ENCODE measurements around the gene YOD1.
"Not testable (repeated sequence)": the region's sequence is repeated elsewhere in the genome, so short reads cannot be mapped to it uniquely, and the experiment has no call there.

The YOD1 gene

GRCh38 chr1:207048041-207048440 is 3.0 kb downstream of the YOD1 start:
- DNase-seq: no peak

DNA sequence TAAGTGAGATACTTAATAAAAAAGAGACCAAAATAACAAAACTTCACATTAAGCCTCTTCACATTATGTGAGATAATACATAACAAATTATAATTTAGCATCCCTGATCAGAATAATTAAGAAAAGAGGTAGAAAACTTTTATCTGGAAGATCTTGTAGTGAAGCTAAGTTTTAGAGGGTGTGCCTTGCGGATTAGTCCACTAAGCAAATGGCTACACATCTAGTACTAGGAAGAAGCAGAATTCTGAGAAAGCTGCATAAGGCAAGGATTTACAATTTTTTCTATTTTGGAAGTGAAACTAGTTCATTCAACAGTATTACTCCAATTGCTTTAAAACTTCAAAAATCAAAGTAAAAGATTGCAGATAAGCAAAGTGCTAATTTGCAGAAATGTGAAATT is 3.5 kb downstream of the YOD1 start:
- no peak for DNase-seq

GRCh38 chr1:207045453-207045852 is 5.6 kb downstream of the YOD1 start:
- DNase-seq: no peak

DNA sequence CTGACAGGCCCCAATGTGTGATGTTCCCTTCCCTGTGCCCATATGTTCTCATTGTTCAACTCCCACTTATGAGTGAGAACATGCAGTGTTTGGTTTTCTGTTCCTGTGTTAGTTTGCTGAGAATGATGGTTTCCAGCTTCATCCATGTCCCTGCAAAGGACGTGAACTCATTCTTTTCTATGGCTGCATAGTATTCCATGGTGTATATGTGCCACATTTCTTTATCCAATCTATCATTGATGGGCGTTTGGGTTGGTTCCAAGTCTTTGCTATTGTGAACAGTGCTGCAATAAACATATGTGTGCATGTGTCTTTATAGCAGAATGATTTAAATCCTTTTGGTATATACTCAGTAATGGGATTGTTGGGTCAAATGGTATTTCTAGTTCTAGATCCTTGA is 9.6 kb downstream of the YOD1 start:
- DNase-seq: not testable (repeated sequence)

DNA sequence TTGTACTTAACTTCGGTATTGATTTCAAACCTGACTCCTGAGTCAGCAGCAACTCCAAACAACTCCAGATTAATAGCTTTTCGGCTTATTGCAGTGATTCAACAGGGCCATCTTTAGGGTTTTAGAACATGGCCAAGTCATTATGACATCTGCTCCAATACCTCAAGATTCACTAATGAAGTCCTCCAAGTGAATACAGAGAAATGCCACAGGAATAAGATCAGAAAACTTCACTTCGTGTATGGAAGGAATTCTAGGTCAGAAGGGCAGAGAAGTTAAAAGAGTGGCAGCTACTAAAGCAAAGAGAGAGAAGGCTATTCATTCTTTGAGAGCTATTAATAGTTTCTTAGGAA is 10.9 kb downstream of the YOD1 start:
- no peak for DNase-seq

GRCh38 chr1:207039380-207040180 is 11.4 kb downstream of the YOD1 start:
- no peak for DNase-seq

- no peak for DNase-seq
Measured at GRCh38 chr1:207036865-207037264, 14.1 kb downstream of the YOD1 start.

GRCh38 chr1:207035877-207036551 is 15.0 kb downstream of the YOD1 start:
- no peak for DNase-seq

DNA sequence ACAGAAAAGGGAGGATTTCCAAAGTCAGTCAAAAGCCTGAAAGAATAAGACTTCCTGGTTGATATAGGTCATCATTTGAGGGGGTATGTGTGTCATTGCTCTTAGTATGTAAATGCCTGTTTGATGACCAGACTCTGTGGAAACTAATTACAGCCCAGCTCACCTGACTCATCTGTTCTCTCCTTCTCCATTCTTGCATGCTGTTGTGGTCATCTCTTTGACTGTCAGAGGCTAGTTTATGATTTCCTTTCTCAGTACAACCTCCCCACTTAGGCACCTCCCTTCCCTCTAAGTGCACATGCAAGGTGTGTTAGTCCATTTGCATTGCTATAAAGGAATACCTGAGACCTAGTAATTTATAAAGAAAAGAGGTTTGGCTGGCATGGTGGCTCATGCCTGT is 16.0 kb downstream of the YOD1 start:
- DNase-seq: peak; percentile 68

- no peak for DNase-seq
Measured at GRCh38 chr1:207034208-207034607, 16.8 kb downstream of the YOD1 start.

DNA sequence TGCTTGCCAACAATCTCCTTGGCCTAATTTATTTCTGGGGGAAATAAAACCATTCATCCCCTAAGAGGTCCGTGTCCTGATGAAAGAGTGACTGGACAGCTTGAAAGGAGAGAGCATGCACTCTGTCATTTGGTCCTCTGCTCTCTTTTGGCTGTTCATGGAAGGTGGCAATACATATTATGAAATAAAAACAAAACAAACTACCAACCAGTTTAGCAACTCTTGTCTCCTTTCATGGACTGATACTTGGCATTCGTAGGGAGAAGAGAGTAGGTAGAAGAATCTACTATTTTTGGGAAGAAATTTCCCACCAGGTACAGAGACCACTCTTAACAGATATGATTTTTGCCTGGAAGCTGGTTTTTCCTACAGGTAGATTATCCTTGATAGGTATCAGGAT is 17.7 kb downstream of the YOD1 start:
- DNase-seq: no peak

- peak; percentile 93 for DNase-seq
Measured at GRCh38 chr1:207032528-207033017, 18.4 kb downstream of the YOD1 start, which contains the start of gene C1orf116. Gene C1orf116 (minus strand): TSS chr1:207032756. CDS start chr1:207027598, 5,158 bp downstream.

GRCh38 chr1:207031632-207032264 is 19.3 kb downstream of the YOD1 start:
- no peak for DNase-seq

DNA sequence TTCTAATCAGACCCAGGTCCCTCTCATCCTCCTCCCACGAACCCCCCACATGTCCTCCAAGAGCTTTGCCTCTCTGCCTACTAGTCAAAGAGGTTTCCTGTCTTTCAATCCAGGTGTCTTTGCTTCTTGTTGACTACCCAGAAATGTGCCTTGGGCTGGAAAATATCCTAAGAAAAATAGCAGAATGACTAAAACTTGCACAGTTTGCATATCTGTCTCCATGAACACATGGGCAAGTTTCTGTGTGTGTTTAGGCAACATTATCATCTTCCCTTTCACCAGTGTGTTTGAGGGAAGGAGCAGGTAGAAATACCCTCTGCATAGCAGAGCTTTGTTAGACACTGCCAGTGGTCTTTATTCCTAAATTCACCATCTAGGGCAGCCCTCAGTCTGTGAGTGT is 20.0 kb downstream of the YOD1 start:
- no peak for DNase-seq

DNA sequence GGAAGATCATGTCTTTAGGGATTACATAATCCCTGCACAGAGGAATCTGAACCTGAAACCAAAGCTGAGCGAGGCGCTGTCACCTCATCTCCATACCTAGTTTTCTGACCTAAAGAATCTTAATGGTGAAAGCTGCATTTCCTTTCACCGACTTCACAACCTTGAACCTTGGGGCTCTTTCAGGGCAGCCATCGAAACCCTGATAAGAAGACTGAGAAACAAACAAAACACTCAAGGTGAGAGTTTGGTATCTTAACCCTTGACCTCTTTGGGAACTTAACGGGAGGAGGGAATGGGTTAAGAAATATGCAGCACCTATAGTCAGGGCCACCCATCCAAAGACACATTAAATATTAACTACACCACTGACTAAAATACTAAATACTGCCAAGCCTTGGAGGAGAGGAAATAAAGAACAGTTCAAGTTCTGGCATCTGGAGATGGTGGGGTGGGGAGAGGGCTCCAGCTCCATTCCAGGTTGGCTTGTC is 20.4 kb downstream of the YOD1 start:
- DNase-seq: no peak

- no peak for DNase-seq
Measured at GRCh38 chr1:207029701-207030521, 21.1 kb downstream of the YOD1 start.

DNA sequence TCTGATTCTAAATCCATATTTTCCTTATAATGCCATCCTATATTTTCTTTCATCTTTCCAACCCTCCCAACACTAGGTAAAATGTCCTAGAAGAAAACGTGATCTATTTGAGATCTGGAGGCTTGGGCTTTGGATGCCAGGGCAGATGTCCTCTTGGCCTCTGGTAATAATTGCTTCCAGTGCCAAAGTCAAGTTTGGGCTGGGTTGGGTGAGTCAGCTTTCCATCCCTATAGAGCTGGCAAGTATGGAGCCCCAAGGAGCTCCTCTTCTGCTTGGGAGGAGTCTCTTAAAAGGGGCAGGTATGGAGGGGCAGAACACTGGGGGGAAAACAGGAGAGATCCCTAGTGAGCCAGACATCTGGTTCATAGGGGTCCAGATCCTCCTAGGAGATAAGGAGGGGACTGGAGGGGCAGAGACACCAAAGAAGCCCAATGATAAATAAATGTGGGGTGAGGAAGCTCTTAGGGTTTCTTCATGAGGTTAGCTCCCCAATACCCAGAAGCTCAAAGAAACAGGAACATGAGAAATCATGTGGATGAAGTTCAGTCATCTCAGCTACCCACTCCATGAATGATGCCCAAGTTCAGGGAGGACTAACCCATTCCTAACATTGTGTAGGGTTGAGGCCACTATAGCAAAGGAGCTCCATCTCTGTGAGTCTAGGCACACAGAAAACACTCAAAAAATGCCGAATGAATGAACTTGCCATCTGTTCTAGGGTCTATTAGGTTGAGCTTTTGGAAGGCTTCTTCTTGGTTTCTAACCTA is 21.9 kb downstream of the YOD1 start:
- DNase-seq: no peak

- no peak for DNase-seq
Measured at GRCh38 chr1:207027921-207028320, 23.1 kb downstream of the YOD1 start.

DNA sequence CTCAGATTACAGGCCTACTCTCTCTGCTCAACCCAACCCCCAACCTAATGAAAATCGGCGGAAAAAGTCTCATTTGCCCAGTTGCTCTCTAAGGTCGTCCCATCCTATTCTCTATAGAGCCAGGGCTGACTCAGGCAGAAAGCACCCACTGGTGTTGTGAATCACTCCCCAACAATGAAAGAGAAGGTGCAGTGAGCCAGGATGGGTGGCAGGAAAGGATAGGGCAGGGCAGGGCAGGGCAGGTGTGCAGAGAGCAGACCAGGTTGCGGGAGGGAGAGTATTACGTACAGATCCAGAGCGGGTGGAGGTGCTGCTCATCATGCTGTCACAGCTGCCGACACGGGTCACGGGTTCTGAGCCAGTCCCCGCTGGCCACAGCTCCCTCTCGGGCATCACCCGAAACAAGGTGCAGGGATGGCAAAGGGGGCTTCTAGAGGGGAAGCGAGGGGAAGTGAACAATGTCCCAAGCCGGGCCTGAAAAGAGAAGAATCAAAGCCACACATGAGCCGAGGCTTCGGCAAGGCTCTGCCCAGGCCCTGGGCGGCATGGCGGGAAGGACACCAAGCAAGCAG is 23.7 kb downstream of the YOD1 start:
- peak; percentile 74 for DNase-seq

GRCh38 chr1:207026104-207026534 is 24.9 kb downstream of the YOD1 start:
- DNase-seq: no peak

- no peak for DNase-seq
Measured at GRCh38 chr1:207025146-207025880, 25.7 kb downstream of the YOD1 start.
